Neural cell (in vitro differentiated cells): Measurements from ENCODE around the gene COMT.

Source experiments
- EZH2 ChIP-seq: fragments of 200-600, 300-800 bp; shearing (Covaris generic), sonication (generic); IDR thresholded peaks from 2 replicates; pipeline ENCODE4 v1.6.1; 2014; ENCODE audit warnings: antibody characterized with exemption, low read length, borderline replicate concordance, mild to moderate bottlenecking; ENCODE audit not compliant: insufficient read depth, poor library complexity, severe bottlenecking
- POLR2AphosphoS5 ChIP-seq: IDR thresholded peaks from 2 replicates; pipeline ENCODE4 v1.6.1; 2012
- REST ChIP-seq: IDR thresholded peaks from 2 replicates; pipeline ENCODE4 v1.6.1; 2012; ENCODE audit warnings: borderline replicate concordance
- TAF1 ChIP-seq: IDR thresholded peaks from 2 replicates; pipeline ENCODE4 v1.6.1; 2012; ENCODE audit warnings: low read depth
- TF ChIP-seq, protein P1 (sequence below): fragments of 450-650 bp; IDR thresholded peaks from 2 replicates; pipeline ENCODE4 v1.5.1; 2014; ENCODE audit warnings: antibody characterized with exemption, mild to moderate bottlenecking, moderate library complexity; ENCODE audit not compliant: poor library complexity, severe bottlenecking

- TF ChIP-seq, protein P1, sequence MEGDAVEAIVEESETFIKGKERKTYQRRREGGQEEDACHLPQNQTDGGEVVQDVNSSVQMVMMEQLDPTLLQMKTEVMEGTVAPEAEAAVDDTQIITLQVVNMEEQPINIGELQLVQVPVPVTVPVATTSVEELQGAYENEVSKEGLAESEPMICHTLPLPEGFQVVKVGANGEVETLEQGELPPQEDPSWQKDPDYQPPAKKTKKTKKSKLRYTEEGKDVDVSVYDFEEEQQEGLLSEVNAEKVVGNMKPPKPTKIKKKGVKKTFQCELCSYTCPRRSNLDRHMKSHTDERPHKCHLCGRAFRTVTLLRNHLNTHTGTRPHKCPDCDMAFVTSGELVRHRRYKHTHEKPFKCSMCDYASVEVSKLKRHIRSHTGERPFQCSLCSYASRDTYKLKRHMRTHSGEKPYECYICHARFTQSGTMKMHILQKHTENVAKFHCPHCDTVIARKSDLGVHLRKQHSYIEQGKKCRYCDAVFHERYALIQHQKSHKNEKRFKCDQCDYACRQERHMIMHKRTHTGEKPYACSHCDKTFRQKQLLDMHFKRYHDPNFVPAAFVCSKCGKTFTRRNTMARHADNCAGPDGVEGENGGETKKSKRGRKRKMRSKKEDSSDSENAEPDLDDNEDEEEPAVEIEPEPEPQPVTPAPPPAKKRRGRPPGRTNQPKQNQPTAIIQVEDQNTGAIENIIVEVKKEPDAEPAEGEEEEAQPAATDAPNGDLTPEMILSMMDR: no peak
- no peak for TF ChIP-seq REST
- TF ChIP-seq POLR2AphosphoS5: no peak
- TF ChIP-seq EZH2: no peak
- no peak for TF ChIP-seq TAF1
These were observed 29.9 kb downstream of the COMT start for GRCh38 chr22:19971276-19972124.
